CD4-positive, alpha-beta T cell treated with Interleukin-17A for 1 hour (primary cell): ENCODE results near the gene TSGA10.
A peak's percentile ranks its signal among the peaks of the same experiment; 100 is the strongest.
"Not testable (repeated sequence)": the region's sequence is repeated elsewhere in the genome, so short reads cannot be mapped to it uniquely, and the experiment has no call there.

Source experiments
- DNase-seq: peaks from one replicate; pipeline ENCODE4 v3.0.0-alpha.2; 2020

Gene TSGA10

GRCh38 chr2:99154643-99155536 lies at the start of gene TSGA10, which contains the start of gene LIPT1:
Gene TSGA10, minus strand, starts transcription at chr2:99154942. Its CDS starts 45,503 bp downstream, at chr2:99109439.
Gene LIPT1, plus strand, starts transcription at chr2:99154967. Its CDS starts 6,991 bp downstream, at chr2:99161958.
- peak; percentile 91 for DNase-seq

DNA sequence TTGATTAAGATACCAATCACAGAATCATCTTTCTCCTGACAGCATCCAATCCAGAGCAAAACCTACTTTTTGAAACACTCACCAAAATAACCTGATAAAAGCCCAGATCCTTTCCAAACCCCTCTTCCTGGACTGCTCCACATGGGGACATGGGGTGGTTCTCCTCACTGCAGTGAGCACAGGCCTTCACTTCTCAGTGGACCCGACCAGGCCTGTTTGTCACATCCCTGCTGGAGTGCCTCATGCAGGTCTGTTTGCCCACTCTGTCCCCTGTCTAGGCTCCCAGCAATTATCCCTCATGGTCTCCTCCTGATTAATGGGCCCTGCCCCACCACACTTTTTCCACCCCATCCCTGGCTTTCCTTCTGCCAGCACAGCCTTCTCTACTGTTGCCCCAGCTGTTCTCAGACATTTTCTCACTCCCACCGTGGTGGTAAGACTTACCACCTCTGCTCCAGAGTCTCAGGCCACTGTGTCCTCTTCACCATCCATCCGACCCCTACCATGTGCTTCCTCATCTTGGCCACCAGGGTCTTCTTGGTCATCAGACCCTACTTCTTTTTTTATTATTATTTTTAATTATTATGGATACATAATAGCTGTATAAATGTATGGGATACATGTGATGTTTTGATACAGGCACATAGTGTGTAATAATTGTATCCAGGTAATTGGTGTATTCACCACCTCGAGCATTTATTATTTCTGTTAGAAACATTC lies 47.4 kb upstream of the TSGA10 start:
- DNase-seq, result no peak

DNA sequence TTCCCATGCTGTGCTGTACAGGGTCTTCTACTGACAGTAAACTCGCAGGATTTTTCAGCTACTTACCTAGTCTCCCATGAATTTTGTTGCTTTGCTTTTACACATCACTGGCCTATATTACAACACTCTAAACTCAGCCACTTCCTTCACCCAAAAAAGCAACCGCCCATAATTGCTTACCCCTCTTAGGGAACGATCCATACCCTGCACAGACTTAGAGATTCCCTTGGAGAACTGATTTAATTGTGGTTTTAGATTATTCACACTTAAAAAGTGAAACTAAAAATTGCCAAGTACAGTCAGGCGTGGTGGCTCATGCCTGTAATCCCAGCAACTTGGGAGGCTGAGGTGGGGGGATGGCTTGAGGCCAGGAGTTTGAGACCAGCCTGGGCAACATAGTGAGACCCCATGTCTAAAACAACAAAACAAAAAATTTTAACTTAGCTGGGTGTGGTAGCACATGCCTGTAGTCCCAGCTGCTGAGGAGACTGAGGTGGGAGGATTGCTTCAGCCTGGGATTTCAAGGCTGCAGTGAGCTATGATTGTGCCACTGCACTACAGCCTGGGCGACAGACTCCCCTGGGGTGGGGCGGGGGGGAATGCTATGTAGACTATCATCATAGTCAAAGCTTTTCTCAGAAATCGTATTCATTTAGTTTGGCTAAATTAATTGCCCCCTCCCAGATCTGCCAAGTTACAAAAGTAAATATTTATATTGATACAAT lies 45.5 kb upstream of the TSGA10 start:
- DNase-seq, result no peak

GRCh38 chr2:99198103-99198841 lies 43.5 kb upstream of the TSGA10 start:
- no peak for DNase-seq

DNA sequence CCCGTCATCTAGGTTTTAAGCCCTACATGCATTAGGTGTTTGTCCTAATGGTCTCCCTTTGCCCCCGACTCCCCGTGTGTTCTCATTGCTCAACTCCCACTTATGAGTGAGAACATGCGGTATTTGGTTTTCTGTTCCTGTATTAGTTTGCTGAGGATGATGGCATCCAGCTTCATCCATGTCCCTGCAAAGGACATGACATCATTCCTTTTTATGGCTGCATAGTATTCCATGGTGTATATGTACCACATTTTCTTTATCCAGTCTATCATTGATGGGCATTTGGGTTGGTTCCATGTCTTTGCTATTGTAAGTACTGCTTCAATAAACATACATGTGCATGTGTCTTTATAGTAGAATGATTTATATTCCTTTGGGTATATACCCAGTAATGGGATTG lies 37.6 kb upstream of the TSGA10 start:
- DNase-seq, result not testable (repeated sequence)

GRCh38 chr2:99190548-99190947 lies 35.8 kb upstream of the TSGA10 start:
- DNase-seq, result no peak

DNA sequence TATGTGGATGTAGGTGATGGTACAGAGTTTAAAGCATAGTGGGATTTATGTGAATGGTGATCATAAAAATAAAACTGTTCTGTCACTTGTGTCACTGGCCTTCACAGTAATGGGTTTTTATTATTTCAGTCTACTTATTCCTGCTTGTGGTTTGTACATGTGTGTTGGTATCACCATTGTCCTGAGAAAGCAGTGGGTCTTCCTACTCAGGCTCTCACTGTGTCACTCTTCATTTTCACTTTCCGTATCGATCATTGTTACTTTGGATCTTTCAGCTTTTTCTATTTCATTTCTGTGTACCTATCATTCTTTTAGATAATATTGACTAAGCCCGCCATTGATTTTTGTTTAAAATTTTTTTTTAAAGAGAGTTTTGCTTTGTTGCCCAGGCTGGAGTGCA lies 33.6 kb upstream of the TSGA10 start:
- no peak for DNase-seq

DNA sequence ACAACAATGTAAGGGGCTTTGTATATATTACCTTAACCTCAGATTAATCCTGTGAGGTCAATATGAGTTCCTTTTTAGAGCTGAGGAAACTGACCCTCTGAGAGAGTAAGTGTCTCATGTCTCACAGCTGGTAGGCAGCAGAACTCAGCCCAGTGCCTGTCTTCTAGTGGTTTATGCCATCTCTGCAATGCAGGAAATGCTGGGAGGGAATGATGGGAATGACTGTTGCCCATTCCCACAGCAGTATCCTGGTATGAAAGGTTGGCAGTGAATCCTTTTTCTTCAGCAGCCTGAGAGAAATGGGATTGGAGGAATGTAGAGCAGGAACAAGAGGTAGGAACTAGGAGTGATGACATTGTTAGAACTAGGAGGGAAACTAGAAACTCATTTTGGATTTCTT lies 32.3 kb upstream of the TSGA10 start:
- DNase-seq, result no peak

DNA sequence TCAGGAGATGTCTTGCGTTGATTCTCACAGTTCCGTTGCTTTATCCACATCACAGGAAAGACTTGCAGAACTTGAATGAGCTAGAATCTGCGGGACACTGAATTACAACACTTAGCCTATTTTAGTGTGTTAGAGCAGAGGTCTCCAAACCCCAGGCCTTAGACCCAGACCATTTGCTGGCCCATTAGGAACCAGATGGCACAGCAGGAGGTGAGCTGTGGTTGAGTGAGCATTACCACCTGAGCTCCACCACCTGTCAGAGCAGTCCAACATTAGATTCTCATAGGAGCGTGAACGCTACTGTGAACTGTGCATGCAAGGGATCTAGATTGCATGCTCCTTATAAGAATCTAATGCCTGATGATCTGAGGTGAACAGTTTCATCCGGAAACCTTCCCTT lies 30.1 kb upstream of the TSGA10 start:
- DNase-seq, result no peak

DNA sequence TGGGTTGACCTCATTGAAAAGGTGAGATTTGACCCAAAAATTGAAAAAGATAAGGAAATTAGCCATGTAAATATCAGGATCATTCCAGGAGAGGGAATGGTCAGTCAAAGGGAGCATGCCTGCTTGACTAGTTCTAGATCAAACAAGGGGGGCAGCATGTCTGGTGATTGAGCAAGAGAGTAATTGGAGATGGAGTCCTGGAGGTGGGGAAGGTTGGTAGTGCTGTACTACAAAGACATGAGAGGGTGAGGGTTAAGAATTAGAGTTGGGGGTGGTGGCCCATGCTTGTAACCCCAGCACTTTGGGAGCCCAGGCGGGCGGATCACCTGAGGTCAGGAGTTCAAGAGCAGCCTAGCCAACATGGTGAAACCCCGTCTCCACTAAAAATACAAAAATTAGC lies 28.3 kb upstream of the TSGA10 start:
- DNase-seq, result no peak

DNA sequence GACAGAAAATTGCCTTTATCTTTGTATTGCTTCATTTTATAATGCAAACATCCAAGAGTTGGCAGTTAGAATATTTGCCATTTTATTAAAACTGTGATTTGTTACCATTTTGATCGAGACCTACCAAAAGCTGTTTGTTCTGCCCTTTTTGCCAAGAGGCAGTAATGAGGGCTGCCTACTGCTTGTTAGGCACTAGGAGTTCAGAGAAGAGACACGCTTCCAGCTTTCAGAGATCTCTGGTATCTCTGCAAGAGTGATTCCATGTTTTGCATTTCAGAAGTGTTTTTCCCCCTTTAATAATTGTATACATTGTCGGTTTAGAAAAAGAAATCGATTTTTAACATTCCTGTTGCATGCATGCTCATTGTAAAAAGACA lies 26.9 kb upstream of the TSGA10 start:
- DNase-seq, result no peak

DNA sequence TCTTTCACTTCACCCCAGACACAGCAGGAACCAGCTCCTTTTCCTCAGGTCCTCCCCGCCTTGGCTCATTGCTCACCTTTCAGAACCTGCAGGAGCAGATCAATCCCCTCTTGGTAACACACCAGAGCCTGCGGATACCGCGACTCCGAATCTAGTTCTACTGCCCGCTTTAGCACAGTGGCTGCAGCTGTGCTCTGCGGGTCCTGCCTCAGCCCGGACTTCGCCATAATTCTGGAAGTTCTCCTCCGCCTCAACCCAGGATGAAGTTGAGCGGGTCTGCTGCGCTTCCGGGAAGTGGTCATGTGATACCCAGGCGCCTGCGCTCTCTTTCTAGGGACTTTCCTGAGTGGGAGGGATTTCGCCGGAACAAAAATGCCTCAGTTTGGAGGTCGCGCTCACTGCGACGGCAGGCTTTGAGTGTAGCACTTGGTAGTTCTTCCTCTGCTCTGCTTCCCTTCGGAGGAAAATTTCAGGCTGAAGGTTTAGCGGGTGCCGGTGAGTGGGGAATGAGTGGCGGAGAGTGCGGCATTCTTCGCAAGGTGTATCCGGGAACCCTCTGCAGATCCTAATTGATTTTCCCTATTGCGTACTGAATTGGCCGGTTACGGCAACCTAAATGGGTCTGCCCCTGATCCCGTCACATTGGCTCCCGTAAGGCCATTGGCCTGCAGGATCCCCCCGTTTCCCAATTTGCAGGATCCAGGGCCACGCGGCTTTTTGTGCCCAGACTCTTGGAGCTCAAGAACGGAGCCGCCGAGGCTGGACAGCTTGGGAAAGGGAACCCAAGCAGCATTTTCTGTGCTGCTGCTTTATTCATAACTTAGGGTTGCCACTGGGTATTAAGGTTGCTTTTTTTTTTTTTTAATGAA lies 26.2 kb upstream of the TSGA10 start, which contains the start of the genes MITD1 and MRPL30:
Gene MITD1 (minus strand): TSS at position 304 of the 869 bp plus-strand sequence. CDS start 77 bp downstream, at position 227.
Gene MRPL30 (plus strand): TSS at position 430 of the 869 bp plus-strand sequence. CDS start 5,020 bp downstream, outside the sequence.
- peak; percentile 94 for DNase-seq

DNA sequence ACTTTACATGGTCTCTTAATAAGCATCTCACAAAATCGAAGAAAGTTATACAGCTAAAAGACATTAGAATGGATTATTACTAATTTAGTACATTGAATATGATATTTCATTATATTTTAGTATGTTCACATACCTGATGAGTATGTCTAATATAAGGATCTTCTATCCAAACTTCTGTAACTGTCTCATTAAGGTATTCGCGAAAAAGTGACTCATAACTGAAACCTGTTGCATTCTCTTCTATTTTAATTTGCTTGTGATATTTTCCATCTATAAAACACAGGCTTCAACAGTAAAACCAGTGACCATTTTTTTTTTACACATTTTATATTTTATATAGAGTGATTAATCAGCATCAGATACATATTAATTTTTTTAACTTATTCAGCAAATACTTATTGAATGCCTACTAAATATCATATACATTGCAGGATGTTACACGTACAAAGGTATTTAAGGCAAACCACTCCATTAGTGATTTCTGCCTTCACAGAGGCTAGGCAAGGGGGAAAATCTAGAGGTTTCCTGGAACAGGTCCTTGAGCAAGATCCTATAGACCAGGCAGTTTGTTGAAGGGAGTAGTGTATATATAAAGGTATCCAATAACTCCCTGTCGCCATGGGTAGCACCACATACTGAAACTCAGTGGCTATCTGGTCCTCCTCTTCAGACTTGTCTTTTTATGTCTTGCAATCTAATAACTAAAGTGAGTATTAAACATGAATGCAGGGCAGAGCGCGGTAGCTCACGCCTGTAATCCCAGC lies 16.8 kb upstream of the TSGA10 start:
- no peak for DNase-seq

DNA sequence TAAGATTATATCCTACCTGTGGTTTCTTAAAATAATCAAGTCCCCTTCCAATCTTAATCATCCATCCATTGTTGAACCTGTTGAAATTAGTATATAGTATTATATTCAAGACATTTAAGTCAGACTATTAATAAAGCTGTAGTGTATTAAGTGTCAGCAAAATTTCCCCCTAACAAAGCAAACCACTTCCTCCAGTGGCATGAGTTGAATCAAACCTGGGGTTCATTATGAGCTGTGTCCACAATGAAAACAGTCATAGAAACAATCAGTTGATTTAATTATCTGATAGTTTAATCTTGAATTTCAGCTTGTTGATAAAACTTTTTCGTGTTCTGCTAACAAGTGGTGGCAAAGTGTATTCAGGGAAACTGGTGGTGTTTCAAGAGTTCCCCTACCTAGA lies 14.8 kb upstream of the TSGA10 start:
- DNase-seq, result no peak

DNA sequence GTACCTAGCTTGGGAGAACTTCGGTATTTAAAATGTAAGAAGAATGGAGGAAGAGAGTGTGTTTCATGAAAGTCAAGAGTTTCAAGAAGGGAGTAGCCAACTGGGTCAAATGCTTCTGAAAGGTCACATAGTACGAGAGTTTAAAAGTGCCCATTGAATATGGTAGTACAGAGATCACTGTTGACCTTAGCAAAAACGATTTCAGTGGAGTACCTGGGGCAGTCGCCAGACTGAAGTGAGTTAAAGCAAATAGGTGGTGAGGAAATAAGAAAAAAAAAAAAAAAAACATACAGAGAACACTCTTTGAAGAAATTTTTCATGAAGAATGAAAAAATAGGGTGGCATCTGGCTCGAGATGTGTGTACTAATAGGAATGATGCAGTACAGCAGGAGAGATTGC lies 11.5 kb upstream of the TSGA10 start:
- DNase-seq, result no peak

- no peak for DNase-seq
Measured at GRCh38 chr2:99159594-99159993, 4.9 kb upstream of the TSGA10 start.

DNA sequence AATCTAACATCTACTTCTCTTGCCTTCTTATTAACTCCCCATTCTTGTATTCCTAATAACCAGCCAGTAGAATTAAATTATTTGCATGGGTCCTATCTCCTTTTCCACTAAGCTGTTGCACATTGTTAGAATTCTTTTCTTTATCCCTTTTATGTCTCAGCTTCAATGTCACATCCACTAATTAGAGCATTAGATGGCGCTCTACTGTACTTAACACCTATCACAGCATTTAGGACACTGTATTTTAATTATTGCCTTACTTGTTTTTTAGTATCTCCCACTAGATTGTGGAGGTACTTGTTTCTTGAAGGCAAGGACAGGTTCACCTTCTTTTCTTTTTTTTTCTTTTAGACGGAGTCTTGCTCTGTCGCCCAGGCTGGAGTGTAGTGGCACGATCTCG lies 3.9 kb upstream of the TSGA10 start:
- DNase-seq, result no peak

DNA sequence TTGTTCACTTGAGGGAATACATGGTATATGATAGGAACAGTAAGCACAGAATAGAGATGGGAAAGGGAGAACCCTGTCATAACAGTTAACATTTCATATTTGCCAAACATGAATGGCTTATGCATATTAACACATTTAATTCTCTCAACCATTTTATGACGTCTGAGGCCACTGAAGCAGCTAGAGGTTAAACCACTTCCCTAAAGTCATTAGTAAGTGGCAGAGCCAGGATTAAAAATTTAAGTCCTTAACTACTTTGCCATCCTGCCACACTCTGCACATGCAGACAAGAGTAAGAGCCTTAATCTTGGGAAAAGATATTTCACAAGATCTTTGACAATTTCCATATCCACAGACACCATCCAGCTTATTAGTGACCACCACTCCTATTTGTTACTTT lies 2.1 kb upstream of the TSGA10 start:
- no peak for DNase-seq

GRCh38 chr2:99153921-99154604 lies 679 bp downstream of the TSGA10 start:
- DNase-seq, result no peak
